ENCODE data around the gene CYSRT1.

Gene CYSRT1

DNA sequence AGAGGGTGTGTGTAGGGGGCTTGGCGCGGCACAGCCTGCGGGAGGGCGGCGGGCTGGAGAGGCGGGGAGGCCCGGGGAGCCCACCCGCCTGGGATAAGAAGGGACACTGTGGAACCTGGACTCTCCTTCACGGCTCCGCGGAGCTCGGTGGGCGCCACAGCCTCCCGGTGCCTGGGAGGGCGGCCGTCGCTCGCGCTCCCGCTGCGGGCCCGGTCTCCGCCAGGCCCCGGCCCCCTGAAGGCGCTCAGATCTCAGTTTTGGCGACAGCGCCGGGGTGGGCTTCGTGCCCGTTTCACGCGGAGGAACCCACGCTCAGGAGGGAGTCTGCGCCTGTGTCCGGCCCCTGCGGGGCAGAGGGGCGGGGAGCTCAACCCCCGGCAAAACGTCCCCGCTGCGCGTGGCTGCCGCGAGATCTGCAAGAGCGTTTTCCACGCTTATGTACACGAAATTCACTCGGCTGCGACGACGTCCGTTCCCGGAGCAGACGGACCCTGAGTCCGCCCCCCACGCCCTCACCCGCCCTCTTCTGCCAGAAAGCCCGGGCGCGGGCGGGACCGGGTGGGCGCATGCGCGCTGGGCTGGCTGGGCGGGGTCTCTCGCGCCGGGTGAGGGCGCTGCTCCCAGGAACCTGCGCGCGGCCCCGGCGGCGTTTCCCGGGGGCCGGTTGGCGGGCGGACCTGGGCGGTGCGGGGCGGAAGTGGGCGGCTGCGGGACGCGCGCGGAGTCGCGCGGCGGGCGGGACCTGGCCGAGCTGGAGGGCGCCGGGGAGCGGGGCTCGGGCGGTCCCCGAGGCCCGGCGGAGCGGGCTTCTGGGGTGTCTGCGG is 29.9 kb downstream of the CYSRT1 start, which contains the start of gene NELFB:
NELFB (plus strand) TSS at position 704 of the 824 bp plus-strand sequence.
- peak; percentile 85 for DNase-seq

DNA sequence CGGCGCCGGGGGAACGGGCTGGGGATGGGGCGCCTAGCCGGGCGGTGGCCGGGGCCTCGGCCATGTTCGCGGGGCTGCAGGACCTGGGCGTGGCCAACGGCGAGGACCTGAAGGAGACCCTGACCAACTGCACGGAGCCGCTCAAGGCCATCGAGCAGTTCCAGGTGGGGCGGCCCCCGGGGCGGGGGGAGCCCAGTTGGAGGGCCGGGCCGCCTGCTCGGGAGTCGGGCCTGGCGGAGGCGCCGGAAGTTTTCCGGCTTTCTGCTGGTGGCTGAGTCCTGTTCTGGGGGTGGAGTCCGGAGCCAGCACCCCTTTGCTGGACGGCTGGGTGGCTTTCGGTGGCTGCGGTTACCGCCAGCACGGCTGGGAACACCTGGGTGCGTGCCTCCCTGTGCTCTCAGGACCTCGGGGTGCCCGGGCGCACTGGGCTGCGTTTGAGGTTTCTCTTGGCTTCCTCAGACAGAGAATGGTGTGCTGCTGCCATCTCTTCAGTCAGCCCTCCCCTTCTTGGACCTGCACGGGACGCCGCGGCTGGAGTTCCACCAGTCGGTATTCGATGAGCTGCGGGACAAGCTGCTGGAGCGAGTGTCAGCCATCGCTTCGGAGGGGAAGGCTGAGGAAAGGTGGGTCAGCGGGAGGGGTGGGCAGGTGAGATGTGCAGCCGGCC is 30.6 kb downstream of the CYSRT1 start:
- no peak for DNase-seq

GRCh38 chr9:137256362-137256761 is 31.4 kb downstream of the CYSRT1 start:
- DNase-seq, result no peak

GRCh38 chr9:137256856-137257255 is 31.9 kb downstream of the CYSRT1 start:
- no peak for DNase-seq

GRCh38 chr9:137262173-137262908 is 37.4 kb downstream of the CYSRT1 start:
- DNase-seq, result peak; percentile 37

DNA sequence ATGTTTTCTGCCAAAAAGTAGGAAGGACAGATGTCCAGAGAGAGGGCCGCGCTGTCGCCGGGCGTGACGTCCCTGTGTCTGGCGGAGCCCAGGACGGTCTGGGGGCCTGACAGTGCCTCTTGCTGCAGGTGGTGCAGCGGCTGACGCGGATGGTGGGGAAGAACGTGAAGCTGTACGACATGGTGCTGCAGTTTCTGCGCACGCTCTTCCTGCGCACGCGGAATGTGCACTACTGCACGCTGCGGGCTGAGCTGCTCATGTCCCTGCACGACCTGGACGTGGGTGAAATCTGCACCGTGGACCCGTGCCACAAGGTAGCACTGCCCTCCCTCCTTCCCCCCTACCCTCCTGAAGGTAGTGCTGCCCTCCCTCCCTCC is 37.9 kb downstream of the CYSRT1 start:
- DNase-seq, result no peak

DNA sequence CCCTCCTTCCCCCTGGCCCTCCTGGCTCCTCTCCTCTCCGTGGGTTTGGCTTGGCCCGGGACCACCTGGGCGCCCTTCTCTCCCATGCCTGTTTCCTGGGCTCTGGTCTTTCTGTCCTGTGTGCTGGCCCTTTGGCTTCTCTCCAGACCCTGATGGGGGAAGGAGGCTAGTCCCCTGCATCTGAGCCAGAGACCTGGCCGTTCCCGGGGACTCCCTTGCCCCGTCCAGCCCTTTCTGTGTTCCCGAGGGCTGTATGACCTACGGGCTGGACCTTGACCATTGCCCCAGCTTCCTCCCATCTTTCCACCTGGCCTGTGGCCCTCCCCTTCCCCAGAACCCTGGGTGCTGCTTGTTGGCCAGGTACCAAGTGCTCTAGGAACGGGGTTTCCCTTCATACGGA is 38.5 kb downstream of the CYSRT1 start:
- no peak for DNase-seq

DNA sequence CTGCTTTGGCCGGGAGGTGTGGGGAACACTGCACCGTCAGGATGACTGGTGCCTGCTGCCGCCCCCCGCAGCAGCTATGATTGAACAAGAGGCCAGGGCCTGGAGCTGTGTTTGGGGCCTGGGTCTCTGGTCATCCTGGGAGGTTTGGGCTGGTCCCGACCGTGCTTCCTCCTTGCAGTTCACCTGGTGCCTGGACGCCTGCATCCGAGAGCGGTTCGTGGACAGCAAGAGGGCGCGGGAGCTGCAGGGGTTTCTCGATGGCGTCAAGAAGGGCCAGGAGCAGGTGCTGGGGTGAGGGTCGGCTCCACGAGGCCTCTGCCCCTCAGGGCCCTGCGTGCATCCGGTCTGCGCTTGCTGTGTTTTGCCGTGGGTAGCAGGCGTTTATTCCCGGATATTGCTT is 39.1 kb downstream of the CYSRT1 start:
- no peak for DNase-seq

DNA sequence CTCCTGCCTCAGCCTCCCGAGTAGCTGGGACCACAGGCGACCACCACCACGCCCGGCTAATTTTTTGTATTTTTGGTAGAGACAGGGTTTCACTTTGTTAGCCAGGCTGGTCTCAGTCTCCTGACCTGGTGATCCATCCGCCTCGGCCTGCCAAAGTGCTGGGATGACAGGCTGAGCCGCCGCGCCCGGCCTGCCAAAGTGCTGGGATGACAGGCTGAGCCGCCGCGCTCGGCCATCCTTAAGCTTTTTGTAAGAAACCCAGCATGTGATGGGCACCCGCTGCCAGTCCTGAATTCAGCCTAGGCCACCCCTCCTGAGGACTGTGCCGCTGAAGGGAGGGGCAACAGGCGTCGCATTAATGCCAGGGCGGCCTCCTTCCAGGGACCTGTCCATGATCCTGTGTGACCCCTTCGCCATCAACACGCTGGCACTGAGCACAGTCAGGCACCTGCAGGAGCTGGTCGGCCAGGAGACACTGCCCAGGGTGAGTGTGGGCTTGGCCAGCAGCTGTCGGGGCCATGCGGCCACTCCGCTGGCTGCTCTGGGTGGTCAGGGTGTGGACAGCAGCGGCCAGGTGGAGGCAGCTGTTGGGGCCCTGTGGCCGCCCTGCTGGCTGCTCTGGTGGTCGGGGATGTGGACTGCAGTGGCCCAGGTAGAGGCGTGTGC is 40.7 kb downstream of the CYSRT1 start:
- DNase-seq, result no peak

DNA sequence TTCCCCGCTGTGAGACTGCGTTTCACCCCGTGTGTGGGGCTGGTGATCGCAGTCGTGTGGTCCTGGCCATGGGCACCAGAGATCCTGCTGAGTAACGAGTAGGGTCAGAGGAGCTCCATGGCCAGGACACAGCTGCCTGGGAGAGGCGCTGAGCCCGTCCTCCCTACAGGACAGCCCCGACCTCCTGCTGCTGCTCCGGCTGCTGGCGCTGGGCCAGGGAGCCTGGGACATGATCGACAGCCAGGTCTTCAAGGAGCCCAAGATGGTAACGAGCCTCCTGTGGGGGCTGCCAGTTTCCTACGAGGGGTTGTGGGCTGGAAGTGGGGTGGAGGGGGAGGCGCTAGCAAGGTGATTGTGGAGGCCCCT is 41.2 kb downstream of the CYSRT1 start:
- no peak for DNase-seq

GRCh38 chr9:137266585-137267453 is 41.8 kb downstream of the CYSRT1 start:
- no peak for DNase-seq

- no peak for DNase-seq
Measured at GRCh38 chr9:137267933-137268355, 43.0 kb downstream of the CYSRT1 start.

- DNase-seq, result no peak
Measured at GRCh38 chr9:137268538-137269201, 43.7 kb downstream of the CYSRT1 start.

DNA sequence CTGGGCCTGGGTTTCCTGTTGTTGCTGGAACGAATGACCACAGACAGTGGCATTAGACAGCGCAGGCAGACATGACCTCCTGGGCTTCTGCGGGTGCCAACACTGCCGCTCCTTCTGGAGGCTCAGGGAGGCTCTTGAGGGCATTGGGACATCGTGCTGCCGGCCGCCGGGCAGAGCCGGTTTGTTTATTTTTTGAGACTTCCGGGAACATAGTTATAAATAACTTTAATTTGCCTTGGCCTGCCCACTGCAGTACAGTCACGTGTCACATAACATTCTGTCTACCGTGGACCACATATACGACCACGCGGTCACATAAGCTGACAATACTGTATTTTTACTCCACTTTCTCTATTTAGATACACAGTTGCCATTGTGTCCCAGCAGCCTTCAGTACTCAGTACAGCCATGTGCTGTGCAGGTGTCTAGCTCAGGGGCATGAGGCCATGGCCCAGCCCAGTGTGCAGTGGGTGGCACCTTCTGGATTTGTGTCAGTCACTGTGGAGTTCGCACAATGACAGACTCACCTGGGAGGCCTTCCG is 44.3 kb downstream of the CYSRT1 start:
- DNase-seq, result no peak

GRCh38 chr9:137270929-137271695 is 46.1 kb downstream of the CYSRT1 start:
- DNase-seq, result no peak

DNA sequence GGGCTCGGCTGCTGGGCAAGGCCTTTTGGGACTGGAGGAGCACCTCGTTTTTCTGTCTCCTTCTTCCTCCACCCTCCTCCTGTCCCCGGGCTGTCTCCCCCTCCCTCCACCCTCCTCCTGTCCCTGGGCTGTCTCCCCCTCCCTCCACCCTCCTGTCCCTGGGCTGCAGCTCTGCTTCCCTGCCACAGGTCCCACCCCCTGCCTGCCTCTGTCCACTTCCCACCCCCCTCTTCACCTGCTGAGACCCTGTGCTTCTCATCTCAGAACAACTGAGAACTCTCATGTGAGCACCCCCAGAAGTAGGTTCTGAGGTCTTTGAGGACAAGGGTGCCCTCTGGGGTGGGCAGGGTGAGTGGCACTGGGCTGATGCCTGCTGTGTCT is 46.7 kb downstream of the CYSRT1 start:
- DNase-seq, result no peak

DNA sequence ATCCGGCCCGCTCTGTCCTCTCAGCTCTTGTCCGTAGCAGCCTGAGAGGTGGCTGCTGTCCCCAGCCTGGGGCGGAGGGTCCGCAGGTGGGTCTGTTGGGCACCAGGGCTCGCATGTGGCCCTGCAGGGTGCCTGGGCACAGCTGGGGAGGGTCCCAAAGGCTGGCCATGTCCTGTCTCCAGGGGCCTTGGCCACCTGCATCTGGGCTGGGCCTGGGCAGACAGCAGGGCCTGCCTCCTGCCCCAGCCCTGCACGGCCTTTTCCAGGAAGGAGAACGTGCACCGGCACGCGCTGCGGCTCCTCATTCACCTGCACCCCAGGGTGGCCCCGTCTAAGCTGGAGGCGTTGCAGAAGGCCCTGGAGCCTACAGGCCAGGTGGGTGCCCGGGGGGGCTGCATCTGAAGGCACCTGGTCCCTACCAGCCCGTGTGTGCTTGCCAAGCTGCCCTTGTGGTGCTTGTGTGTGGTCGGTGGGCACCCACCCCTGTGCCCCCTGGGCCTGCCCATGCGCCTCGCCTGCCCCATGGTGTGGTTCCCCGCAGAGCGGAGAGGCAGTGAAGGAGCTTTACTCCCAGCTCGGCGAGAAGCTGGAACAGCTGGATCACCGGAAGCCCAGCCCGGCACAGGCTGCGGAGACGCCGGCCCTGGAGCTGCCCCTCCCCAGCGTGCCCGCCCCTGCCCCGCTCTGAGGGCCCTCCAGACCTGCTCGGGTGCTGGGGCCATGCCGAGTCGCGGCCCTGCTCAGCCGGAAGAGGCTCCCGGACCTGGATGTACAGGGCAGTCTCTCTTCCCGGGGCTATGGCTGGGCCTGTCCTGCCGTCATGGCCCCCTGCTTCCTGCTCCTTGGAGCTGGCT is 47.5 kb downstream of the CYSRT1 start:
- no peak for DNase-seq

GRCh38 chr9:137273095-137273490 is 48.1 kb downstream of the CYSRT1 start:
- DNase-seq, result no peak

DNA sequence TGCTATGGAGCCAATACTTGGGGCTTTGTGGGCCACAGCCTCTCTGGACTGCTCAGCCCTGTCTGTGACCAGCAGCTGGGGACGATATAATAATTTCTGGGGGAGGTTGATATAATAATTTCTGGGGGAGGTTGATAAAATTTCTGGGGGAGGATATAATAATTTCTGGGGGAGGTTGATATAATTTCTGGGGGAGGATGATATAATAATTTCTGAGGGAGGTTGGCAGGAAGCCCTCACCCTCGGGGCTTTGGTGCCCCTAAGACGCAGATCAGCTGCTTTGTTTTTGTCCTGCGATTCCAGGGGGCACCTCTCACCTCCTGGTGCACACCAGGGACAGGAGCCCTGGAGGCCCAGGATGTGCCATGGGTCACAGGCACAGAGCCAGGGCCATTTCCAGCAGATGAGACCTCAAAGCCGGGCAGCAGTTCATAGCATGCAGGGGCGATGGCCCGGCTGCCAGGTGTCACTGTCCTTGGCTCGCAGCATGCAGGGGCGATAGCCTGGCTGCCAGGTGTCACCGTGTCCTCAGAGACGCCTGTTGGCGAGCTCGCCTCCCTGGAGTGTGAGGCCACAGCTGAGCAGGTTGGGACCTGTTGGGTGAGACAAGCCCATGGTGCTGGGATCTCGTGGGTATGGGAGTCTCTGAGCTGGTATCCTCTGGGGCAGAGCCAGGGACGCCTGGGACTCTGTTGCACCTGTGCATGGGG is 48.8 kb downstream of the CYSRT1 start:
- peak; percentile 75 for DNase-seq

All from NCI-H2171 treated with DMSO at 0.1 percent for 48 hours (cell line).